ACHN (cell line): ENCODE results near the gene AGTRAP.

Source experiments
- DNase-seq: peaks from one replicate; pipeline ENCODE4 v3.0.0-alpha.2; 2015
- in situ Hi-C: cut with HindIII; loops from 2 replicates; pipeline ENCODE4 v1.10.0; 2017; ENCODE audit warnings: low sequenced_read_pairs, low pct_ligation_motif_present, low pct_unique_long_range_greater_than_20kb

The AGTRAP gene

GRCh38 chr1:11735854-11736745, at the start of gene AGTRAP:
TSS of gene AGTRAP (plus strand) at chr1:11736136. CDS start at chr1:11736209, 73 bp downstream.
- DNase-seq: peak; percentile 85
- in situ Hi-C loops: no loop called here

GRCh38 chr1:11688506-11688905, 47.4 kb upstream of the AGTRAP start:
- in situ Hi-C loops: no loop called here
- DNase-seq: no peak

GRCh38 chr1:11690397-11691301, 45.3 kb upstream of the AGTRAP start:
- in situ Hi-C loops: no loop called here
- no peak for DNase-seq

GRCh38 chr1:11691302-11691914, 44.5 kb upstream of the AGTRAP start, which contains the start of gene DRAXIN:
TSS of gene DRAXIN (plus strand) at chr1:11691710. CDS start at chr1:11706259, 14,549 bp downstream.
- no peak for DNase-seq
- in situ Hi-C loops: no loop called here

GRCh38 chr1:11691928-11692711, 43.8 kb upstream of the AGTRAP start:
- in situ Hi-C loops: no loop called here
- DNase-seq: no peak

GRCh38 chr1:11693024-11693590, 42.8 kb upstream of the AGTRAP start:
- in situ Hi-C loops: no loop called here
- DNase-seq: peak; percentile 74

GRCh38 chr1:11693917-11694316, 42.0 kb upstream of the AGTRAP start:
- DNase-seq: no peak
- in situ Hi-C loops: no loop called here

- no peak for DNase-seq
- in situ Hi-C loops: no loop called here
Measured at GRCh38 chr1:11695861-11696260, 40.1 kb upstream of the AGTRAP start.

- in situ Hi-C loops: no loop called here
- no peak for DNase-seq
Measured at GRCh38 chr1:11697188-11697892, 38.6 kb upstream of the AGTRAP start.

GRCh38 chr1:11697893-11698210, 38.1 kb upstream of the AGTRAP start:
- DNase-seq: no peak
- in situ Hi-C loops: no loop called here

GRCh38 chr1:11700601-11701467, 35.1 kb upstream of the AGTRAP start:
- in situ Hi-C loops: no loop called here
- no peak for DNase-seq

GRCh38 chr1:11701551-11701961, 34.4 kb upstream of the AGTRAP start:
- DNase-seq: no peak
- in situ Hi-C loops: no loop called here

GRCh38 chr1:11701981-11702803, 33.7 kb upstream of the AGTRAP start:
- in situ Hi-C loops: no loop called here
- DNase-seq: no peak

- in situ Hi-C loops: no loop called here
- DNase-seq: no peak
Measured at GRCh38 chr1:11703357-11704193, 32.4 kb upstream of the AGTRAP start.

- no peak for DNase-seq
- in situ Hi-C loops: no loop called here
Measured at GRCh38 chr1:11704194-11704529, 31.8 kb upstream of the AGTRAP start.
